SU-DHL-6 (cell line): ENCODE results near the gene LDB2.

Experiments
- H2AFZ ChIP-seq: fragments of 200-600 bp; sonication (generic); 2 replicates; pipeline ENCODE4 v1.6.1; 2014; ENCODE audit warnings: low read depth, mild to moderate bottlenecking, moderate library complexity, mixed read lengths, antibody characterized with exemption, low read length; ENCODE audit not compliant: severe bottlenecking
- H3F3A ChIP-seq: fragments of 200-600 bp; shearing (Covaris generic); 2 replicates; pipeline ENCODE4 v1.6.0; 2016; ENCODE audit warnings: antibody characterized with exemption, mild to moderate bottlenecking; ENCODE audit not compliant: insufficient read depth
- H3K27ac ChIP-seq: fragments of 200-600 bp; sonication (generic); 2 replicates; pipeline ENCODE4 v1.5.1; 2016; ENCODE audit warnings: low read depth, mild to moderate bottlenecking, low read length, moderate library complexity, mixed read lengths
- H3K27me3 ChIP-seq: fragments of 200-600 bp; sonication (generic), shearing (Covaris generic); 2 replicates; pipeline ENCODE4 v1.6.0; 2014; ENCODE audit warnings: mild to moderate bottlenecking, low read length
- H3K36me3 ChIP-seq: fragments of 200-600 bp; sonication (generic); 2 replicates; pipeline ENCODE4 v1.6.1; 2014; ENCODE audit warnings: mild to moderate bottlenecking, low read length, mixed read lengths
- H3K4me2 ChIP-seq: fragments of 300-600, 200-600 bp; shearing (Covaris generic), sonication (generic); 2 replicates; pipeline ENCODE4 v1.6.0; 2014; ENCODE audit warnings: low read length, low read depth, mild to moderate bottlenecking; ENCODE audit not compliant: poor library complexity, severe bottlenecking
- H3K4me3 ChIP-seq: fragments of 200-600 bp; sonication (generic); 2 replicates; pipeline ENCODE4 v1.5.1; 2014; ENCODE audit warnings: antibody characterized with exemption, low read length, mild to moderate bottlenecking, mixed read lengths; ENCODE audit not compliant: insufficient read depth, poor library complexity, severe bottlenecking
- H3K79me2 ChIP-seq: fragments of 200-600 bp; sonication (generic); 2 replicates; pipeline ENCODE4 v1.6.1; 2014; ENCODE audit warnings: mild to moderate bottlenecking, low read length, moderate library complexity; ENCODE audit not compliant: insufficient read depth
- H3K9ac ChIP-seq: fragments of 200-600 bp; sonication (generic); 2 replicates; pipeline ENCODE4 v1.7.0; 2014; ENCODE audit warnings: mild to moderate bottlenecking, low read length
- H3K9me2 ChIP-seq: fragments of 200-600 bp; sonication (generic); replicated peaks from 2 replicates; pipeline ENCODE4 v1.6.1; 2014; ENCODE audit warnings: low read length; ENCODE audit not compliant: insufficient read depth
- H3K9me3 ChIP-seq: fragments of 200-600 bp; sonication (generic); 2 replicates; pipeline ENCODE4 v1.6.1; 2014; ENCODE audit warnings: low read length, mixed read lengths; ENCODE audit not compliant: insufficient read depth
- H4K20me1 ChIP-seq: fragments of 200-600 bp; sonication (generic); 2 replicates; pipeline ENCODE4 v1.6.1; 2014; ENCODE audit warnings: low read depth, mild to moderate bottlenecking, antibody characterized with exemption, low read length, moderate library complexity, mixed read lengths
- EZH2phosphoT487 ChIP-seq: fragments of 200-600 bp; sonication (generic), shearing (Covaris generic); conservative IDR thresholded peaks from 2 replicates; pipeline ENCODE4 v1.6.1; 2018; ENCODE audit warnings: mild to moderate bottlenecking, antibody characterized with exemption, low read length, moderate library complexity, mixed read lengths
- TF ChIP-seq, protein P1 (sequence below): fragments of 200-600 bp; sonication (generic); IDR thresholded peaks from one replicate; pipeline ENCODE4 v1.5.1; 2017; ENCODE audit warnings: antibody characterized with exemption, mild to moderate bottlenecking, low read length, moderate library complexity; ENCODE audit not compliant: insufficient read depth, poor library complexity, severe bottlenecking

Gene LDB2

DNA sequence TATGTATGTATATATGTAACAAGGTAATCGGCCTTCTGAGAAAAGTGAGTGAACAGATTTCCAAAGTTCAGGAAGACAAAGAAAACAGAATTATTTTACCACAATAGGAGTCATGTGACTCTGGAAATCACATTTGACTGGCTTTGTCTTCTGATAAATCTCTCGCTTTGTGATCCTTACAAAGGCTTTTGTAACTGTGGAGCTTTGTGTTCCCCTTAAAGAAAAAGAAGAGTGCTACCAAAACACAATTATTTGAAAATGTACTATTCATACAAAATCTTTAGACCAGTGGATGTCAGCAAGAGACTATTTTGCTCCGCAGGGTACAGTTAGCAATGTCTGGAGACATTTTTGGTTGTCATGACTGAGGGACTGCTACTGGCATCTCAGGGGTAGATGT, 238.8 kb downstream of the LDB2 start:
- H2AFZ ChIP-seq: no peak overlapping the region
- H3K27ac ChIP-seq: no peak overlapping the region
- no peaks in the 10 kb centered on the region for H3K79me2 ChIP-seq

DNA sequence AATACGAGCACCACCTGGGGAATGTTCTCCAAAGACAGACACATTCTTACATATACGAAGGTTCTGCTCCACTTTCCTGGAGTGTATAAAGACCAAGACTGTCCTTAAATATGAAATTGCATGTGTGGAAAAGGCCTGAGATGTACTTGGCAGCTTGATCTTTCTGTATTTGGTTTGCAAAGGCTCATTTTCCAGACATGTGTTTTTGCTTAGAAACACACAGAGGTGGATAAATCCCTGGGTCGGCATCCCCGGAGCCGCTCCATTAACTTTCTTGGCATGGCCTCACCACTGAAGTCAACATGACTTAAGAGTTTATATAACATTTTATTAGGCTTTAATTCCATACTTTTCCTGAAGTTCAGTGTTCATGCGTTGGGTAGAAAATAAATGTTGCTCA, 239.4 kb downstream of the LDB2 start:
- Histone ChIP-seq H3K79me2 (no peaks in the 10 kb centered on the region), H2AFZ (no peak overlapping the region), H4K20me1 (no peaks in the 10 kb centered on the region), H3K9me3 (no peaks in the 10 kb centered on the region), H3K9ac (no peak overlapping the region), H3F3A (no peaks in the 10 kb centered on the region), H3K36me3 (no peaks in the 10 kb centered on the region), H3K4me2 (no peak overlapping the region), H3K27ac (no peak overlapping the region), H3K27me3 (no peaks in the 10 kb centered on the region), H3K9me2 (no peaks in the 10 kb centered on the region), H3K4me3 (no peak overlapping the region)
- TF ChIP-seq, protein P1, sequence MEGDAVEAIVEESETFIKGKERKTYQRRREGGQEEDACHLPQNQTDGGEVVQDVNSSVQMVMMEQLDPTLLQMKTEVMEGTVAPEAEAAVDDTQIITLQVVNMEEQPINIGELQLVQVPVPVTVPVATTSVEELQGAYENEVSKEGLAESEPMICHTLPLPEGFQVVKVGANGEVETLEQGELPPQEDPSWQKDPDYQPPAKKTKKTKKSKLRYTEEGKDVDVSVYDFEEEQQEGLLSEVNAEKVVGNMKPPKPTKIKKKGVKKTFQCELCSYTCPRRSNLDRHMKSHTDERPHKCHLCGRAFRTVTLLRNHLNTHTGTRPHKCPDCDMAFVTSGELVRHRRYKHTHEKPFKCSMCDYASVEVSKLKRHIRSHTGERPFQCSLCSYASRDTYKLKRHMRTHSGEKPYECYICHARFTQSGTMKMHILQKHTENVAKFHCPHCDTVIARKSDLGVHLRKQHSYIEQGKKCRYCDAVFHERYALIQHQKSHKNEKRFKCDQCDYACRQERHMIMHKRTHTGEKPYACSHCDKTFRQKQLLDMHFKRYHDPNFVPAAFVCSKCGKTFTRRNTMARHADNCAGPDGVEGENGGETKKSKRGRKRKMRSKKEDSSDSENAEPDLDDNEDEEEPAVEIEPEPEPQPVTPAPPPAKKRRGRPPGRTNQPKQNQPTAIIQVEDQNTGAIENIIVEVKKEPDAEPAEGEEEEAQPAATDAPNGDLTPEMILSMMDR: no peak
- TF ChIP-seq EZH2phosphoT487: no peak

More for the DNA sequence above, 238.8 kb downstream of the LDB2 start:
- H3K27me3 ChIP-seq: no peaks in the 10 kb centered on the region
- no peaks in the 10 kb centered on the region for H4K20me1 ChIP-seq
- H3F3A ChIP-seq: no peaks in the 10 kb centered on the region
- H3K36me3 ChIP-seq: no peaks in the 10 kb centered on the region
- no peaks in the 10 kb centered on the region for H3K9me3 ChIP-seq
- H3K9ac ChIP-seq: no peak overlapping the region
- H3K9me2 ChIP-seq: no peaks in the 10 kb centered on the region
- H3K4me2 ChIP-seq: no peak overlapping the region
- TF ChIP-seq EZH2phosphoT487: no peak
- TF ChIP-seq, protein P1: no peak
- no peak overlapping the region for H3K4me3 ChIP-seq

DNA sequence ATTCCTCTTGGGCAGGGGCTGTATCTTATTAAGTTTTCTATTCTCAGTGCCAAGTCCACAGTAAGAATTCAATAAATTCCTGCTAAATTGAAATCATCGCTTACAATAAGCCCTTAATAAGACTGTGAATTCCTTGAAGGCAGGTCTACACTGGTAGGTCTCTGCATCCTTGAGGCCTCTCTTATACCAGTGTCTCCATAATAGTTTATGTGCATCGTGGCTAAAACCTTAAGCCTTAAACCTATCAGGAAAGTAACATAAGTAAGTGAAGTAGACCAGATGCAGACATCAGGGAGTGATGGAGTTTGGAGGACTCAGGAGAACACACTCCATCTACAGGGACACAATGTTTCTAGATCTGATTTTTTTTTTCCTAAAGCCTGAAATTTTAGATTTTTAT, 240.3 kb downstream of the LDB2 start:
- Histone ChIP-seq H3K9me2 (no peaks in the 10 kb centered on the region), H3K79me2 (no peaks in the 10 kb centered on the region), H2AFZ (no peak overlapping the region), H3K4me3 (no peak overlapping the region), H3K4me2 (no peak overlapping the region), H3K9ac (no peak overlapping the region), H3K27ac (no peak overlapping the region), H4K20me1 (no peaks in the 10 kb centered on the region), H3F3A (no peaks in the 10 kb centered on the region), H3K36me3 (no peaks in the 10 kb centered on the region), H3K27me3 (no peaks in the 10 kb centered on the region), H3K9me3 (no peaks in the 10 kb centered on the region)
- TF ChIP-seq, protein P1: no peak
- no peak for TF ChIP-seq EZH2phosphoT487

DNA sequence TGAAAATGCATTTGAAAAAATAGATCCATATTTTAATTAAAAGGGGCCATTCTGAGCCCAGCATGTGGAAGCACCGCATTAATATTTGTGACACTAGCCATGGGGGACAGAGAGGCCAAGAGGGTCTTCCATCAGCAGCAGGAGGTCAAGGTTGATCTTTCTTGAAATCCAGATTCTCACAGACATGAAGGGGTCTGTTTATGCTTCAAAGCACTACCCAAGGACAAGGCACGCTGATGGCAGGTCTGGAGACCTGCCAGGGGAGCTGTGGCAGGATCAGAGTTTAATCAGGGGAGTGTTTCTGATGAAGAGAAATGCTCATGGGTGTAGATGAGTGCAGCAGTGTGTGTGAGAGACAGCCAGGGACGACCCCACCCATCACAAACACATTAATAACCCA, 243.3 kb downstream of the LDB2 start:
- H4K20me1 ChIP-seq: no peaks in the 10 kb centered on the region
- no peaks in the 10 kb centered on the region for H3K9me3 ChIP-seq
- H3K4me2 ChIP-seq: no peak overlapping the region
- no peak overlapping the region for H2AFZ ChIP-seq
- no peak for TF ChIP-seq EZH2phosphoT487
- TF ChIP-seq, protein P1: no peak
- H3K9me2 ChIP-seq: no peaks in the 10 kb centered on the region
- no peak overlapping the region for H3K4me3 ChIP-seq
- H3K27ac ChIP-seq: no peak overlapping the region
- H3K27me3 ChIP-seq: no peaks in the 10 kb centered on the region
- H3F3A ChIP-seq: no peaks in the 10 kb centered on the region
- no peak overlapping the region for H3K9ac ChIP-seq
- no peaks in the 10 kb centered on the region for H3K79me2 ChIP-seq
- H3K36me3 ChIP-seq: no peaks in the 10 kb centered on the region
